Vagina (tissue), 2 donors: ENCODE results near the gene MEGF6. TPM values are rescaled to one million over a fixed set of nuclear protein-coding genes. Genes with fewer than 3 reads are reported as not detected.

Experiments used
- DNase-seq, 2 donors: peaks; one replicate each; pipeline ENCODE4 v3.0.0-alpha.2; 2017; ENCODE audit errors: extremely low spot score in 2 of 2
- H3K27ac ChIP-seq: fragments of 200-600 bp; sonication (generic); one replicate; pipeline ENCODE4 v1.5.1; 2019
- H3K27me3 ChIP-seq: fragments of 200-600 bp; sonication (generic); one replicate; pipeline ENCODE4 v1.5.1; 2019
- H3K36me3 ChIP-seq, 2 donors: fragments of 200-600 bp; sonication (generic); one replicate each; pipeline ENCODE4 v1.5.1; 2017 to 2019
- H3K4me1 ChIP-seq: fragments of 200-600 bp; sonication (generic); one replicate; pipeline ENCODE4 v1.5.1; 2019
- H3K4me3 ChIP-seq, 2 donors: fragments of 200-600 bp; sonication (generic); 1 replicate in 1 of 2; 2 replicates in 1 of 2; pipeline ENCODE4 v1.5.1; 2016 to 2019
- H3K9me3 ChIP-seq: fragments of 200-600 bp; sonication (generic); one replicate; pipeline ENCODE4 v1.5.1; 2019
- POLR2A ChIP-seq, 2 donors: fragments of 450-650 bp; IDR thresholded peaks; one replicate each; pipeline ENCODE4 v1.6.1; 2017; ENCODE audit warnings: antibody characterized with exemption in 2 of 2, mild to moderate bottlenecking in 2 of 2, moderate library complexity in 2 of 2
- POLR2AphosphoS5 ChIP-seq, 2 donors: sonication (generic); formaldehyde crosslinking; IDR thresholded peaks; one replicate each; pipeline ENCODE4 v1.9.0; 2017; ENCODE audit warnings: antibody characterized with exemption in 2 of 2, mild to moderate bottlenecking in 2 of 2, low read depth in 1 of 2; ENCODE audit not compliant: insufficient read depth in 1 of 2
- intact Hi-C: fragments of 100-400 bp; cut with DNase I; formaldehyde crosslinking; loops from one replicate; pipeline ENCODE4 v1.15.1; 2023
- total RNA-seq: library from RNA; depleted of rRNA; stranded (reverse); fragments of >200 nt; gene quantifications from one replicate; pipeline ENCODE4 v1.2.3, GENCODE V29; 2016
- TF ChIP-seq, protein P1 (sequence below), 3 experiments: fragments of 450-650 bp in 2 of 3; fragments of 200-600 bp in 1 of 3; sonication (generic) in 1 of 3; IDR thresholded peaks; one replicate each; pipeline ENCODE4 v1.5.1; 2017 to 2019; ENCODE audit warnings: antibody characterized with exemption in 3 of 3, mild to moderate bottlenecking in 2 of 3, moderate library complexity in 2 of 3

MEGF6 gene
- total RNA-seq, 1 donor from 2014 or later = 37.6 TPM

DNA sequence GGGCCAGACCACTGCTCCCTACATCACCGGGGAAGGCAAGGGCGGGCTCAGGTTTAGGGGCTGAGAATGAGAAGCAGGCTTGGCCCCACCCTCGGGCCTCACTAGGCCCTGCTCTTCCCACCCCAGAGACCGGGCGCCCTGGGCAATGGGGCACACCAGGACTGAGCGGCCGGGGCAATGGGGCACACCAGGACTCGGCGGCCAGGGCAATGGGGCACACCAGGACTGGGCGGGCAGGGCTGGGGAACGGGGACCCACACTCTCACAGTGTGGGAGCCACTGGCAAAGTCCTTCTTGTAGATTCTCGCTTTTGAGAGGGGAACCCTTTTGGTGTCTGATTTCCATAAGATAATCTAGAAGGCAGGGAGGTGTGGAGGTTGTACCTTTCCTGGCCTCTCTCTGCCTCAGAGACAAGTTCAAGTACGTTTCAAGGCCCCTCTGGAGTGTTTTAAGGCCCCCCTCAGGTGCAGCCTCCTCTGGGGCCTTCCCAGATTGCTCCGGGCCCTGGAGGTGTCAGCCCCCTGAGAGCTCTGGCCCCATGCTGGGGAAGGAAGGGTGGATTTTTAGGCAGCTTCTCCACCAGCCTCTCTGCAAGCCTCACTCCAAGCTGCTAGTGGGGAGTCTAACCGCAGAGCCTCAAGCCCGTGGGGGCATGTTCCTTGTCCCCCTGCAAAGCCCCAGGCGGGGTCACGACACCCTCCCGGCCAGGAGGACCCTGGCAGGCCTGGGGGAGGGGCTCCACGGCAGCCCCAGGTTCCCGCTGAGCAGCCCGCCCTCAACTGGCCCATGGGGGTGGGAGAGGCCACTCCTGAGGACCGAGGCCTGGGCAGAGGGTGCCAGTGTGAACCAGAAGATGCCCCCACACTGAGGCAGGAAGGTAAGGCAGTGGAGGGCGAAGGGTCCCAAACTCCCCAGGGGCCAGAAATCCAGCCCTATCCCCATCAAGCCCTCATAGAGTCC lies 90.6 kb downstream of the MEGF6 start:
- H3K4me1 ChIP-seq = no peaks in the 10 kb centered on the region
- no peaks in the 10 kb centered on the region for H3K9me3 ChIP-seq
- H3K4me3 ChIP-seq = no peak overlapping the region
- no peak for DNase-seq
- no peak for TF ChIP-seq POLR2A (IDR thresholded peaks at IDR 0.05)
- TF ChIP-seq POLR2AphosphoS5 (IDR thresholded peaks at IDR 0.05; ENCODE audit: insufficient read depth in 1 of 2, low read depth in 1 of 2) = no peak
- TF ChIP-seq, protein P1, sequence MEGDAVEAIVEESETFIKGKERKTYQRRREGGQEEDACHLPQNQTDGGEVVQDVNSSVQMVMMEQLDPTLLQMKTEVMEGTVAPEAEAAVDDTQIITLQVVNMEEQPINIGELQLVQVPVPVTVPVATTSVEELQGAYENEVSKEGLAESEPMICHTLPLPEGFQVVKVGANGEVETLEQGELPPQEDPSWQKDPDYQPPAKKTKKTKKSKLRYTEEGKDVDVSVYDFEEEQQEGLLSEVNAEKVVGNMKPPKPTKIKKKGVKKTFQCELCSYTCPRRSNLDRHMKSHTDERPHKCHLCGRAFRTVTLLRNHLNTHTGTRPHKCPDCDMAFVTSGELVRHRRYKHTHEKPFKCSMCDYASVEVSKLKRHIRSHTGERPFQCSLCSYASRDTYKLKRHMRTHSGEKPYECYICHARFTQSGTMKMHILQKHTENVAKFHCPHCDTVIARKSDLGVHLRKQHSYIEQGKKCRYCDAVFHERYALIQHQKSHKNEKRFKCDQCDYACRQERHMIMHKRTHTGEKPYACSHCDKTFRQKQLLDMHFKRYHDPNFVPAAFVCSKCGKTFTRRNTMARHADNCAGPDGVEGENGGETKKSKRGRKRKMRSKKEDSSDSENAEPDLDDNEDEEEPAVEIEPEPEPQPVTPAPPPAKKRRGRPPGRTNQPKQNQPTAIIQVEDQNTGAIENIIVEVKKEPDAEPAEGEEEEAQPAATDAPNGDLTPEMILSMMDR (IDR thresholded peaks at IDR 0.05) = no peak
- intact Hi-C loops = no loop called here
- H3K27me3 ChIP-seq = no peaks in the 10 kb centered on the region
- no peak overlapping the region for H3K27ac ChIP-seq
- no peaks in the 10 kb centered on the region for H3K36me3 ChIP-seq

DNA sequence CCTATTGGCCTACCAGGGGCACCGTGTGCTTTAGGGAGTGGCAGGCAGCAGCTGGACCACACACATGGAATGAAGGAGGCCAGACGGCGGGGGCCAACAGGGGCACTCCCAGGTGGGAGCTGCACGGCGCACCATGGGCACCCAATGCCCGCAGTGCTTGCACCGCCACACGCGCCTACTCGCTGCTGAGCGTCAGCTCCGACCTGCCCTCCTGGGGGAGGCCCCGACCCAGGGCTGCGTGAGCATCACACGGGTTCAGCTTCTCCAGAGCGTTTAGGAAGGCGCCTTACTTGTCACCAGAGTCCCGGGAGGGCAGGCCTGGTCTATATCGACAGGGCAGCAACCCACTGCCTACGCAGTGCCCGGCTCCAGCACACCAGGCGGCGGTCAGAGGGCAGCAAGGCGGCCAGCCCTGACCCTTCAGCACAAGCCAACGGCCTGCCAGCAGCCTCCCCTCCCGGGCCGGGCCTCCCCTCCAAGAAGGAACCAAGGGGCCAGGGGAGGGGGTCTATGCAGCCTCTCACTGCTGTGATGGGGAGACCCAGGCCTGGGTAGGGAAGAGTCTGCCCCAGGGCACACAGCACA lies 91.9 kb downstream of the MEGF6 start:
- Histone ChIP-seq H3K4me1 (no peaks in the 10 kb centered on the region), H3K9me3 (no peaks in the 10 kb centered on the region), H3K27ac (no peak overlapping the region), H3K4me3 (no peak overlapping the region), H3K36me3 (no peaks in the 10 kb centered on the region), H3K27me3 (no peaks in the 10 kb centered on the region)
- intact Hi-C loops = no loop called here
- DNase-seq = no peak
- no peak for TF ChIP-seq POLR2AphosphoS5 (IDR thresholded peaks at IDR 0.05; ENCODE audit: insufficient read depth in 1 of 2, low read depth in 1 of 2)
- TF ChIP-seq, protein P1 (IDR thresholded peaks at IDR 0.05) = no peak
- TF ChIP-seq POLR2A (IDR thresholded peaks at IDR 0.05) = no peak

DNA sequence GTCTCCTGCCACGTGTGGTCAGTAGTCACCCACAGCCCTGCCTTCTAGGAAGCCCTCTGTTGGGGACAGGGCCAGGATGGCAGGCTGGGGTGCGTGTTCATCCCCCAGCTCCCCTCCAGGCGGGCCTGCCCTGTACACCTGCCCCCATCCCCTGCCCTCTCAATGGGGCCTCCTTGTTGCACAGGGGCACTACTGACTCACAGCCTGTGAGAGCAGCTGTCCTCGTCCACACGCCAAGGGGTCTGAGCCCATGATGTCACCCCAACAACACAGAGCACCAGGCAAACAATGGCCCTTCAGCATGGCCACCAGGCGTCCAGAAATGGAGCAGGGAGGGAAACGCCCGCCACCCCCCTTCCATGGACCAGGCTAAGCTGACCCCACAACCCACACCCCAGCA lies 92.6 kb downstream of the MEGF6 start:
- TF ChIP-seq POLR2AphosphoS5 (IDR thresholded peaks at IDR 0.05; ENCODE audit: insufficient read depth in 1 of 2, low read depth in 1 of 2) (no peak), POLR2A (IDR thresholded peaks at IDR 0.05) (no peak)
- TF ChIP-seq, protein P1 (IDR thresholded peaks at IDR 0.05) = no peak
- Histone ChIP-seq H3K4me3 (no peak overlapping the region), H3K36me3 (no peaks in the 10 kb centered on the region), H3K4me1 (no peaks in the 10 kb centered on the region), H3K27ac (no peak overlapping the region), H3K27me3 (no peaks in the 10 kb centered on the region), H3K9me3 (no peaks in the 10 kb centered on the region)
- intact Hi-C loops = no loop called here
- DNase-seq = no peak

DNA sequence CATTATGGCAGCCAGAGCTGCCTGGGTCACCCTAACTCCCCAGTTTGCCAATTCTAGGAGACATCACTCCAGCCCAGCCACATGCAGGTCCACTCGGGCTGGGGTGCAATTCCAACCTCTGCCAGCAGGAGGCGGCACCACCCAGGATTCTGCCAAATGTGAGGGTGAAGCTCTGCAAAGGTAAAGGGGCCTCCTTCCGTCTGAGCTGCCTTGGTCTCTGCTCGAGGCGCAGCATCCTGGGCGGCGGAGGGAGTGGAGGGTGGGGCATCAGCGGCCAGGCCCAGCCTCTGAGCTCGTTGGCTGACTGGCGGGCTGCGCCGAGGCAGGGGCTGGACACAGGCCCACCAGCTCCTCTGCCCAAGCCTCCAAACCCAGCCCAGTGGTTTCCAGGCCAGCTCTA lies 93.1 kb downstream of the MEGF6 start:
- no peaks in the 10 kb centered on the region for H3K9me3 ChIP-seq
- no peaks in the 10 kb centered on the region for H3K4me1 ChIP-seq
- H3K36me3 ChIP-seq = no peaks in the 10 kb centered on the region
- no peaks in the 10 kb centered on the region for H3K27me3 ChIP-seq
- no peak overlapping the region for H3K4me3 ChIP-seq
- intact Hi-C loops = no loop called here
- TF ChIP-seq POLR2AphosphoS5 (IDR thresholded peaks at IDR 0.05; ENCODE audit: insufficient read depth in 1 of 2, low read depth in 1 of 2) (no peak), POLR2A (IDR thresholded peaks at IDR 0.05) (no peak)
- TF ChIP-seq, protein P1 (IDR thresholded peaks at IDR 0.05) = no peak
- no peak overlapping the region for H3K27ac ChIP-seq
- DNase-seq = no peak
